Glomerular visceral epithelial cell (primary cell): ENCODE results near the gene TRIM24.

Experiments used
- DNase-seq: peaks from one replicate; pipeline ENCODE4 v3.0.0-alpha.2; 2016; ENCODE audit errors: extremely low spot score

Gene TRIM24

GRCh38 chr7:138538997-138539644 lies 79.1 kb downstream of the TRIM24 start:
- DNase-seq, result no peak

- DNase-seq, result no peak
These were observed 82.1 kb downstream of the TRIM24 start for GRCh38 chr7:138542183-138542582.

DNA sequence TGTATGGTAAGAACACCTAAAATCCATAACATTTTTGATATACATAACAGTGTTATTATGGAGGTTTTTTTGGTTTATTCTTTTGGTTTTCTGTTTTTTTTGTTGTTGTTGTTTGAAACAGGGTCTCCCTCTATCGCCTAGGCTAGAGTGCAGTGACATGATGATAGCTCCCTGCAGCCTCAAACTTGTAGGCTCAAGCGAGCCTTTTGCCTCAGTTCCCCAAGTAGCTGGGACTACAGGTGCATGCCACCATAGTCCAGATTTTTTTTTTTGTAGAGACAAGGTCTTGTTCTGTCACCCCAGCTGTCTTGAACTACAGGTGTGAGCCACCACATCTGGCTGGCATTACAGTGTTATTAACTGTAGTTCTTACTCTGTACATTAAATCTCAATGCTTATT lies 83.7 kb downstream of the TRIM24 start:
- DNase-seq, result no peak

GRCh38 chr7:138545123-138545522 lies 85.1 kb downstream of the TRIM24 start:
- no peak for DNase-seq

DNA sequence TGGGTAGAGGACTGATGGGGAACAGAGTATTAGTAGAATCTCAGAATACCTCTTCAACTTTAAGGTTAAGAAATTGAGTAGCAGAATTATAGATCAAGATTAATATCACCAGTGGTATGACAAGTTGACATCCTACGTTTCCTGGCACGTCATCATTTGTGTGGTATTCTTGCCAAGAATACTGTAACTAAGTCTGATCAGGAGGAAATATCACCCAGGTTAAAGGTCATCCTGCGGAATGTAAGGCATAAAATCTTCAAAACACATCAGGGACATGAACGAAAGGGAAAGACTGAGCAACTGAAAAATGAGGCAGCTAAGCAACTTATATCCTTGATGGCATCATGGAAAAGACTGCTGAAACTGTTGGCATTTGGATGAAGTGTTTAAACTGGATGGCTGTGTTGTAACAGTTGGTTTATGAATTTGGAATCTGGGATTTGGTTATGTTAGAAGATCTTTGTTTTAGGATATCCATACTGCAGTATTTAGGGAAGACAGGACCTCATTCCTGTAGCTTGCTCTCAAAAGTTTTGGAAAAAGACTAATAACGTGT lies 86.1 kb downstream of the TRIM24 start:
- no peak for DNase-seq

- no peak for DNase-seq
These were observed 86.8 kb downstream of the TRIM24 start for GRCh38 chr7:138546829-138547228.

GRCh38 chr7:138549082-138549481 lies 89.0 kb downstream of the TRIM24 start:
- DNase-seq, result no peak

GRCh38 chr7:138550337-138550736 lies 90.3 kb downstream of the TRIM24 start:
- DNase-seq, result no peak

GRCh38 chr7:138551102-138551501 lies 91.0 kb downstream of the TRIM24 start:
- no peak for DNase-seq

GRCh38 chr7:138553805-138554204 lies 93.7 kb downstream of the TRIM24 start:
- no peak for DNase-seq

GRCh38 chr7:138554674-138555073 lies 94.6 kb downstream of the TRIM24 start:
- DNase-seq, result no peak

DNA sequence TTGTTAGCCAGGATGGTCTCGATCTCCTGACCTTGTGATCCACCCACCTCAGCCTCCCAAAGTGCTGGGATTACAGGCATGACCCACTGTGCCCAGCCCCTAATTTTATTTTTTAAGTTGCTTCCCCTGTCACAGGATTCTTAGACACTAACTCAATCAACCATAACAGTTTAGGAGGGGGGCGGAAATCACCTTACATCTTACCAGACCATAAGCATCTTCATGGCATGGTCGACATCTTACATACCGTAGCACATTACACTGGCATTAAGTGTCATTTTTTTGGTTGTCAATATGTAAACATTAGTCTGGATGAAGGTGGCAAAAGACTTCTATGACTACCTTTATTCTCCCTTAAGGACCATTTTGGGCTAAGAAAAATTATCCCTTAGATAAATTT lies 95.6 kb downstream of the TRIM24 start:
- DNase-seq, result no peak

DNA sequence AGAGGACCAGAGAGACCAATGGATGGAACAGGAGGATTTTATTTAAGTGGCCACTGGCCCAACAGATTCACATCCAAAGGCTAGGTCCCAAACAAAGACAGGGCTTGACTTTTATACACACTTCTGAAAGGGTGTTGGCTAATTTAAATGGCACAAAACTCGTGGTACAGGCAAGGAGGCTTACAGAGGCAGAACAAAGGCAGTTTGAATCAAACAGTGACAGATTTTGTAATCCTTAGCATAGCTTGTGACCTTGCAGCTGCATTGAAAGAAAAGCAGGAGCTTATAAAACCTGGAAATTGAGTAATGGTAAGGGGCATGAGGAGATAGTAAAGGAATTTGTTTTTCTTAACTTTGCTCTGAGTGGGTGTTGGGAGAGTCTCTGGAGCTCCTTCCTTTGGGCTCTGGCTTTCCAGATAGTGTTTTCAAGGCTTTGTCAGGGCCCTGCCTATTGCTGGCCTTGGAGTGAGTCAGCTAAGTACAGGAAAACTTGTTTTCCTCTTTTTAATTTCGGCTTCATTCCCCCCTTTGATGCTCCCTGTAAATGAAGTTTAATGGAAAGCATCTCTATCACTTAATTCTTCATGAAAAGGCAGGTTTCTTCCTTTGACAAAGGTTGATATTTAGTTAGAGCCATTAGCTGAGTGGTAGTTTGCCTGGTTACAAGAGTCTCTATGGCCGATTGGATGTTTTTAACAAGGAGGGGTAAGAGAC lies 96.9 kb downstream of the TRIM24 start:
- DNase-seq, result no peak

GRCh38 chr7:138559448-138559847 lies 99.4 kb downstream of the TRIM24 start:
- no peak for DNase-seq

- DNase-seq, result no peak
These were observed 103.7 kb downstream of the TRIM24 start for GRCh38 chr7:138563808-138564207.

DNA sequence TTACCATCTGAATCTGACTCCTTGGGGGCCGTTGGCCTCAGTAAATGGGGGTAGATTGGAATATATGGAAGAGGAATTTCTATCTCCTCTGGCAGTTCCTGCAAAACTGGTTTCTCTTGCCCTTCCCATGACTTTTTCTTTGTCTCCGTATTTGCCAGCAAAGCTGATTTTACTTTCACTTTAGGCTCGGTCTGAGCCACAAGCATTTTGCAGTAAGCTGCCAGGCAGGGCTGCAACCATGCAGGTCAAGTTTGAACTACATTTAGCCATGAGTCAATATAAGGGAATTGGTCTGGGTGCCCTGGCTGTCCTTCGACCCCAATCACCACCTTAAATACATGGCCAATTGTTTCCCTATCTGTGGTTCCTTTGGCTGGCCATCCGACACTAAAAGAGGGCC lies 104.3 kb downstream of the TRIM24 start:
- no peak for DNase-seq

DNA sequence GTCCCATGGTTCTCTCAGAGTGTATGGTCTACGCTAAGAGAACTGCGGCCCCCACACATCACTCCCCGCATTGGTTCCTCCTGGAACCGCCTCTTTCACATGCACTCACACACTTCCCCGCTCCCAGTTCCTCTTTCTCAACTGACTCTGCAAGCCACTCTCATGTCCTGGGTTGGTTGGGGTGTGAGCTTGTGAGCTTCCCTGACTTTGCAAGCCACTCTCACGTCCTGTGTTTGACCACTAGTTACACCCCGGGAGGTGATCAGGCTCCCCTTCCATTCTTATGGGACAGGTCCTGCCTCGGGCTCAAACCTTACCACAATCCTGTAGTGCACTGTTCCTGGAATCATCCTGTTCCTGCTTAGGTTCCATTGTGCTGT lies 105.0 kb downstream of the TRIM24 start:
- no peak for DNase-seq

GRCh38 chr7:138565451-138566114 lies 105.5 kb downstream of the TRIM24 start:
- peak; percentile 74 for DNase-seq

DNA sequence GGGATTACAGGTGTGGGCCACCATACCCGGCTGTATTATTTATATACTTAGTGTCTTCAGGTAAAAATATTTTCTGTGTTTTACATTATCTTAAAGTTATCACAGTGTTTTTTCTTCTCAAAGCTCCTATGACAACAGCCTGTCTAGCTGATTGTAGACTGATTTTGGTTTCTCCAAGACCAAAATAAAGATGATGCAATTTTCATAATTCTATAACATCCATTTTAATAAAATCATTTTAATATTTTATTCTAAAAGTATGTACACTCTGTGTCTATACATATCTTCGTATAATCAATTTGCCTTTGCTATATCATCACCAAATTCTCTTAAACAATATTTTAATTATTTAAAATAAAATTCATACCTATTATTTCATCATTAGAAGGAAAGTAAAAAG lies 108.6 kb downstream of the TRIM24 start:
- DNase-seq, result no peak

DNA sequence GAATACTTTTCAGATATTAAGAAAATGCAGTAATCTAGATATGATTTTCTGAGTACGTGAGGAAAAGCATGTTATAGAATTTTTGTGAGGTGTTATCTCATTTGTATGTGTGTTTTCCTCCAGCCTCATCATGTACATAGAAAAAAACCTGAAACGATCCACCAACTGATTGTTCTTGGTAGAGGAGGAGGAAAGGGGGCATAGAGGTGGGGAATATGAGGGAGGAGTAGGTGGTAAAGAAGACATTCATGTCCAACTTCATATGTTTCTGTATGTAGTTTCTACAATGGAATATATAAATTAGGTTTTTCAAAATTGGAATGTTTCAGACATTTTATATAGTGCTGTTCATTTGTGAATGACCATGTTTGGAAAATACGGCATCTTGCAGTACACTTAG lies 109.4 kb downstream of the TRIM24 start:
- DNase-seq, result no peak

DNA sequence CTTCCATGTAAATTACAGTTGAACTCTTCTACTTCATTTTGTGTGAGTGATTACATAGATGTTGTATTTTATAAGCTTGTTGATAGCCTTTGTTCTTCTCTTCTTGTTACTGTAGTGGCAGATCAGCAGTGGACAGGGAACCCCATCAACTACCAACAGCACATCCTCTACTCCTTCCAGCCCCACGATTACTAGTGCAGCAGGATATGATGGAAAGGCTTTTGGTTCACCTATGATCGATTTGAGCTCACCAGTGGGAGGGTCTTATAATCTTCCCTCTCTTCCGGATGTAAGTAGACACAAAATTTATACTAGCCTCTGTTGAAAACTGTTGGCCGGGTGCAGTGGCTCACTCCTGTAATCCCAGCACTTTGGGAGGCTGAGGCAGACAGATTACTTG lies 110.7 kb downstream of the TRIM24 start:
- DNase-seq, result no peak

GRCh38 chr7:138573741-138574140 lies 113.7 kb downstream of the TRIM24 start:
- no peak for DNase-seq

GRCh38 chr7:138575897-138576428 lies 115.9 kb downstream of the TRIM24 start:
- DNase-seq, result no peak
